GM12892 (cell line): ENCODE measurements around the gene AUNIP.
A peak's percentile ranks its signal among the peaks of the same experiment; 100 is the strongest.

Source experiments
- POLR2A ChIP-seq: IDR thresholded peaks from 2 replicates; pipeline ENCODE4 v1.6.1; 2011; ENCODE audit warnings: low read depth, low read length, control low read depth
- POLR2AphosphoS5 ChIP-seq: IDR thresholded peaks from 2 replicates; pipeline ENCODE4 v1.6.1; 2011; ENCODE audit warnings: low read depth, low read length, control low read depth

DNA sequence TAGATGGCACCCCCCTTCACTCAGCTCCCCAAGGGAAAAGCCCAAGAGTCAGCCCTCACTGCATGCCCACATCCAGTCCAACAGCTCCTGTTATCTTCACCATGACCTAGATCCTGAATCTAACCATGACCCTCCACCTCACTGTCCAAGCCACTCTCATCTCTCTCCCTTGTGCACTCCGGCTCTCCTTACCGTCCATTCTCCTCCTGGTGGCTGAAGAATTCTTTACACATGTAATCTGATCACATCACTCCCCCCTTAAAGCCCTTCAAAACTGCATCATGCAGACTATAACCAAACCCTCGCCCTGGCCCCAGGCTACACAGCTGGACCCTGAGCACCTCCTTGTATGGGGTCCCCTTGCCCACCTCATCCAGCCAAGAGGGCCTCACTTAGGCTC is 30.2 kb upstream of the AUNIP start:
- 0 out of 2 replicates have a peak, but pooled peaks have one; percentile 26 for TF ChIP-seq POLR2AphosphoS5
- no peak for TF ChIP-seq POLR2A
